AG09309 (cell line): ENCODE data around the gene GPHN.

ENCODE experiments used
- DNase-seq: peaks from one replicate; pipeline ENCODE4 v3.0.0-alpha.2; 2010; ENCODE audit warnings: low read depth
- H3K4me3 ChIP-seq: 2 replicates; pipeline ENCODE4 v1.5.1; 2011; ENCODE audit warnings: mild to moderate bottlenecking, low read depth, low read length, moderate library complexity; ENCODE audit not compliant: control insufficient read depth
- CTCF ChIP-seq: IDR thresholded peaks from 2 replicates; pipeline ENCODE4 v1.5.1; 2011; ENCODE audit warnings: mild to moderate bottlenecking, low read depth, low read length, inconsistent platforms; ENCODE audit not compliant: insufficient read depth, control insufficient read depth; ENCODE audit errors: missing control alignments

Gene GPHN

GRCh38 chr14:66629499-66629898 lies 121.6 kb downstream of the GPHN start:
- DNase-seq, result no peak
- no peak for TF ChIP-seq CTCF
- no peak overlapping the region for H3K4me3 ChIP-seq

DNA sequence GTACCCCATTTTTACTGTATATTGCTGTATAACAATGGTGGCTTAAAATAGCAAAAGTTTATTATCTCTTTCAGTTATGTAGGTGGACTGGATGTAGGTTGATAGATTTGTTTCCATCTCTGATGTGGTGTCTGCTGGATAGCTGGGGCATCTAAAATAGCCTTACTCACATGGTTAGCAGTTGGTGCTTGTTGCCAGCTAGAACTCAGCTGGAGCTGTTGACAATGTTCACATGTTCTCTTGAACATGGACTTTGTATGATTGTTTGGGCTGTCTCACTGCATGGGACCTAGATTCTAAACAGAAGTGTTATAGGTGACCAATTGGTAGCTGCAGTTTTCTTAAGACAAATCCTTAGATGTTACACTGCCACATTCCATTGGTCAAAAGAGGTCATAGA lies 126.9 kb downstream of the GPHN start:
- DNase-seq, result no peak
- no peak overlapping the region for H3K4me3 ChIP-seq
- no peak for TF ChIP-seq CTCF

DNA sequence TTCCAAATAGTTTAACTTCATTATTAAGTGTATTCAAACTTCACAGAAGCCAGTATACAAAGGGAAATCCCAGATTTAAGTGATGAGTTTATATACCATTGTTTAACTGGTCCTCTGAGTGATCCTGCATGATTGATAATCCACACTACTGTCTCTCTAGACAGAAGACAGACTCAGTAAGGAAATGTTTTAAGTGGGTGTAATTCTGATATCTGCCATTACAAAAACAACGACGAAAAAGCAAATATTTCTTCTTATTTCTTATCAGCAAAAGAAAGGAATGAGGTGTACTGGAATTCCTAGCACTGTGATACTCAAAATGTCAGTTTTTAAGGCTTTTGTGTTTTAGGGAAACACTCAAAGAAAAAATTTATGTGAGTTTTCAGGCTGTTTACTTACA lies 127.5 kb downstream of the GPHN start:
- TF ChIP-seq CTCF, result no peak
- no peak for DNase-seq

GRCh38 chr14:66636240-66636639 lies 128.3 kb downstream of the GPHN start:
- no peak for TF ChIP-seq CTCF
- no peak for DNase-seq
- no peak overlapping the region for H3K4me3 ChIP-seq

More for the DNA sequence above, 127.5 kb downstream of the GPHN start:
- H3K4me3 ChIP-seq, result no peak overlapping the region

GRCh38 chr14:66638689-66639088 lies 130.7 kb downstream of the GPHN start:
- no peak overlapping the region for H3K4me3 ChIP-seq
- DNase-seq, result no peak
- no peak for TF ChIP-seq CTCF

DNA sequence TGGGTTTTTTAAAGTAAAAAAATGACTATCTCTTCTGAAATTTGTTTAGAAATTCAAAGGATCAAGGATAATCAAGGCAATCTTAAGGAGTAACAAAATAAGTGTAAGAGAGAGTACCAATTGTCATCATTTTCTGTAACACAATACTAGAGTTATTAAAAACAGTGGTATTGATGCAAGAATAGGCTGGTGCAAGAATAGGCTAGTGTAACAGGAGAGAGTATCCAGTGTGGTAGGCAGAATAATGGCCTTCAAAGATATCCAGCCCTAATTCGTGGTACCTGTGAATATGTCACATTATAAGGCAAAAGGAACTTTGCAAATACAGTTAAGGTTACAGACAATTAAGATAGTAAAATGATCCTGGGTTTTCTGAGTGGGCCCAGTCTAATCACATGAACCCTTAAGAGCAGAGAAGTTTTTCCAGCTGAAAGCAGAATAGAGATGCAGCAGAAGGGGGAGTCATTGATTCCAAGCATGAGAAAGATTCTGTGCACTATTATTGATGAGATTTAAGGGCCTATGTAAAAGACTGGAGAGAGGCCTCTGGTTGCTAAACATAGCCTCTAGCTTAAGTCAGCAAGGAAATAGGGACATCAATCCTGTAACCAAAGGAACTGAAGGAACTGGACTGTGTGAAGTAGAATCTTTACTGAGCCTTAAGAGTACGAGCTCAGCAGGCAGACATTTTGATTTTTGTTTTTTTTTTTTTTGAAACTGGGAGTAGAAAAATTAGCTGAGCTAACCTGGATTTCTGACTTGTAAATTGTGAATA lies 134.1 kb downstream of the GPHN start:
- DNase-seq, result no peak
- TF ChIP-seq CTCF, result no peak
- H3K4me3 ChIP-seq, result no peak overlapping the region
